Sigmoid colon (tissue), 4 donors: ENCODE measurements around the gene CHN2.

Source experiments
- EP300 ChIP-seq, 4 donors: sonication (generic); formaldehyde crosslinking; IDR thresholded peaks; one replicate each; pipeline ENCODE4 v1.6.1; 2017; ENCODE audit warnings: antibody characterized with exemption in 4 of 4
- POLR2A ChIP-seq, 2 donors: fragments of 450-650 bp; IDR thresholded peaks; one replicate each; pipeline ENCODE4 v1.6.1; 2016; ENCODE audit warnings: antibody characterized with exemption in 2 of 2, mild to moderate bottlenecking in 2 of 2, moderate library complexity in 2 of 2
- POLR2AphosphoS5 ChIP-seq, 4 donors: sonication (generic); formaldehyde crosslinking; IDR thresholded peaks; one replicate each; pipeline ENCODE4 v1.6.1; 2017; ENCODE audit warnings: antibody characterized with exemption in 4 of 4
- TF ChIP-seq, protein P1 (sequence below), 4 experiments: fragments of 450-650 bp in 3 of 4; fragments of 200-600 bp in 1 of 4; IDR thresholded peaks; one replicate each; pipeline ENCODE4 v1.5.1; 2016 to 2019; ENCODE audit warnings: antibody characterized with exemption in 4 of 4, mild to moderate bottlenecking in 3 of 4, moderate library complexity in 2 of 4

DNA sequence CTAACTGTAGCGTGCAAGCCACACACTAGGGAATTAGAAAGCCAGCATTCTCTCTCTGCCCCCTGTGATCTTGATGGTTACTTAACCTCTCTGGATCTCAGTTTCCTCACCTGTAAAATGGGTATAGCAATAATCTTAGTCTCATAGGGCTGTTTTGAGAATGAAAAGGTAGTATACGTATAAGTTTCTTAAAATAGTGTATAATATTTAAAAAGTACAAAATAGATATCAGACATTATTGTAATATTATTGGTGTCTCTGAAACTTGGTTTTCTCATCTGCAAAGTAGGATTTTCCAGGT, 80.4 kb downstream of the CHN2 start:
- TF ChIP-seq POLR2A (IDR thresholded peaks at IDR 0.05), result no peak
- TF ChIP-seq EP300 (IDR thresholded peaks at IDR 0.05), result no peak
- TF ChIP-seq, protein P1, sequence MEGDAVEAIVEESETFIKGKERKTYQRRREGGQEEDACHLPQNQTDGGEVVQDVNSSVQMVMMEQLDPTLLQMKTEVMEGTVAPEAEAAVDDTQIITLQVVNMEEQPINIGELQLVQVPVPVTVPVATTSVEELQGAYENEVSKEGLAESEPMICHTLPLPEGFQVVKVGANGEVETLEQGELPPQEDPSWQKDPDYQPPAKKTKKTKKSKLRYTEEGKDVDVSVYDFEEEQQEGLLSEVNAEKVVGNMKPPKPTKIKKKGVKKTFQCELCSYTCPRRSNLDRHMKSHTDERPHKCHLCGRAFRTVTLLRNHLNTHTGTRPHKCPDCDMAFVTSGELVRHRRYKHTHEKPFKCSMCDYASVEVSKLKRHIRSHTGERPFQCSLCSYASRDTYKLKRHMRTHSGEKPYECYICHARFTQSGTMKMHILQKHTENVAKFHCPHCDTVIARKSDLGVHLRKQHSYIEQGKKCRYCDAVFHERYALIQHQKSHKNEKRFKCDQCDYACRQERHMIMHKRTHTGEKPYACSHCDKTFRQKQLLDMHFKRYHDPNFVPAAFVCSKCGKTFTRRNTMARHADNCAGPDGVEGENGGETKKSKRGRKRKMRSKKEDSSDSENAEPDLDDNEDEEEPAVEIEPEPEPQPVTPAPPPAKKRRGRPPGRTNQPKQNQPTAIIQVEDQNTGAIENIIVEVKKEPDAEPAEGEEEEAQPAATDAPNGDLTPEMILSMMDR (IDR thresholded peaks at IDR 0.05), result no peak
- no peak for TF ChIP-seq POLR2AphosphoS5 (IDR thresholded peaks at IDR 0.05)
